Adrenal gland (tissue), 5 donors: ENCODE results near the gene ERCC3.

Source experiments
- POLR2A ChIP-seq, 2 donors: fragments of 450-650 bp; IDR thresholded peaks; one replicate each; pipeline ENCODE4 v1.6.1; 2017; ENCODE audit warnings: antibody characterized with exemption in 2 of 2, mild to moderate bottlenecking in 2 of 2, moderate library complexity in 1 of 2
- TF ChIP-seq, protein P1 (sequence below), 6 experiments: fragments of 450-650 bp in 4 of 6; fragments of 200-600 bp in 2 of 6; sonication (generic) in 1 of 6; IDR thresholded peaks; 1 replicate in 5 of 6; 2 replicates in 1 of 6; pipeline versions ENCODE4 v1.5.1 to v1.8.0; 2016 to 2021; ENCODE audit warnings: antibody characterized with exemption in 6 of 6, mild to moderate bottlenecking in 2 of 6, moderate library complexity in 1 of 6
- donor health status: DM: no; HTN: no; CAD: no.

GRCh38 chr2:127321303-127321702 lies 27.4 kb upstream of the ERCC3 start:
- TF ChIP-seq, protein P1, sequence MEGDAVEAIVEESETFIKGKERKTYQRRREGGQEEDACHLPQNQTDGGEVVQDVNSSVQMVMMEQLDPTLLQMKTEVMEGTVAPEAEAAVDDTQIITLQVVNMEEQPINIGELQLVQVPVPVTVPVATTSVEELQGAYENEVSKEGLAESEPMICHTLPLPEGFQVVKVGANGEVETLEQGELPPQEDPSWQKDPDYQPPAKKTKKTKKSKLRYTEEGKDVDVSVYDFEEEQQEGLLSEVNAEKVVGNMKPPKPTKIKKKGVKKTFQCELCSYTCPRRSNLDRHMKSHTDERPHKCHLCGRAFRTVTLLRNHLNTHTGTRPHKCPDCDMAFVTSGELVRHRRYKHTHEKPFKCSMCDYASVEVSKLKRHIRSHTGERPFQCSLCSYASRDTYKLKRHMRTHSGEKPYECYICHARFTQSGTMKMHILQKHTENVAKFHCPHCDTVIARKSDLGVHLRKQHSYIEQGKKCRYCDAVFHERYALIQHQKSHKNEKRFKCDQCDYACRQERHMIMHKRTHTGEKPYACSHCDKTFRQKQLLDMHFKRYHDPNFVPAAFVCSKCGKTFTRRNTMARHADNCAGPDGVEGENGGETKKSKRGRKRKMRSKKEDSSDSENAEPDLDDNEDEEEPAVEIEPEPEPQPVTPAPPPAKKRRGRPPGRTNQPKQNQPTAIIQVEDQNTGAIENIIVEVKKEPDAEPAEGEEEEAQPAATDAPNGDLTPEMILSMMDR (IDR thresholded peaks at IDR 0.05) = no peak
- no peak for TF ChIP-seq POLR2A (IDR thresholded peaks at IDR 0.05)
